ENCODE results near the gene KCNJ8. TPM values are rescaled to one million over a fixed set of nuclear protein-coding genes. Genes with fewer than 3 reads are reported as not detected.

The KCNJ8 gene
- total and polyA plus RNA-seq, 2 of the 8 experiments (the other 6 are each of a cell fraction or from before 2014, with no cell fraction given), result 0.48 to 1.4 TPM

DNA sequence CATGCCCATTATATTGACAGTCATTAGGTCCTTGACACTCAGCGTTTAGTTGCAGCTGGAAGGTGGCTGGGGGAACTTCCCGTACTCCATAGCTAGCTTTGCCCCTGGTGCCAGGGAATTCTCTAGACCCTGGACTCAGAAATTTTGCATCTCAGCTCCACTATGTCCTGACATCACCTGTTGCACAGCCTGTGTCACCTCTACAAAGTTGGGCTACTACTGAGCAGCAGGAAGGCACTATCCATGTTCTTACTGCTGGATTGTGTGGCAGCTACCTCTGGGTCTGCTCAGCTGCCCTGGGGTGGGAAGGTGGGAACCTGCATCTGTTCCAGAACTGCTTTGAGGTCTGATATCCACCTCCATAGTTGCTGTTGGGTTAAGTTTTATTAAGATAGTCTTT lies 11.0 kb downstream of the KCNJ8 start:
- no peaks in the 10 kb centered on the region for H3K36me3 ChIP-seq (ENCODE audit: control insufficient read depth in 2 of 4, insufficient read depth in 4 of 4, low read length in 3 of 4)
- H2BK15ac ChIP-seq (ENCODE audit: low read length), result no peak overlapping the region
- 81% methylated on average over 2 of the region's 2 CpGs; no CpG with 5 or more reads in 1 of the 2 experiments for WGBS, 2 experiments (ENCODE audit: extremely low coverage in 1 of 2, insufficient coverage in 1 of 2, insufficient read length in 1 of 2, insufficient replicate concordance in 2 of 2, low coverage in 1 of 2, low lambda C conversion rate in 2 of 2, missing lambda C conversion rate in 1 of 2)
- no peak overlapping the region for H4K5ac ChIP-seq (ENCODE audit: insufficient read length, low read depth, low read length)
- H3K27me3 ChIP-seq (replicated peaks in 1 of 4; ENCODE audit: control insufficient read depth in 3 of 4, extremely low read depth in 1 of 4, insufficient read depth in 3 of 4, low read length in 3 of 4), result no peaks in the 10 kb centered on the region
- no peak overlapping the region for H2BK20ac ChIP-seq (ENCODE audit: low read length)
- ChIA-PET CTCF (ENCODE audit: partially characterized antibody) (interaction anchor here (0.5 to 1.4 kb wide), 2 partner anchors 10 to 1986 kb away, joined by 3 to 5 read pairs; no protein-coding TSS in a partner anchor), POLR2A (ENCODE audit: partially characterized antibody) (no interaction called here)
- H3K14ac ChIP-seq (ENCODE audit: insufficient read length), result no peak overlapping the region
- H3K9me3 ChIP-seq (ENCODE audit: insufficient read depth in 2 of 2, low read depth in 1 of 2, low read length in 1 of 2), result no peaks in the 10 kb centered on the region; a peak in 1 of 4 replicates
- no peak overlapping the region for H2BK5ac ChIP-seq (ENCODE audit: low read depth, low read length)
- H3K4me3 ChIP-seq (ENCODE audit: extremely low read depth in 1 of 4, insufficient read depth in 2 of 4, low read depth in 3 of 4, low read length in 4 of 4), result no peak overlapping the region
- H4K20me1 ChIP-seq (replicated peaks in 1 of 2; ENCODE audit: control insufficient read depth in 1 of 2, insufficient read depth in 2 of 2, low read length in 2 of 2), result no peaks in the 10 kb centered on the region
- no peak for FAIRE-seq
- H3K79me2 ChIP-seq (ENCODE audit: control insufficient read depth in 1 of 2, insufficient read depth in 2 of 2, low read length in 2 of 2), result no peaks in the 10 kb centered on the region
- H3K27ac ChIP-seq (ENCODE audit: low read depth, low read length), result no peak overlapping the region
- no peak overlapping the region for H3K18ac ChIP-seq (ENCODE audit: extremely low read depth, low read length)
- H2AK5ac ChIP-seq (ENCODE audit: low read depth, low read length), result no peak overlapping the region
- no peaks in the 10 kb centered on the region for H3K4me1 ChIP-seq (replicated peaks in 1 of 4; ENCODE audit: control insufficient read depth in 3 of 4, insufficient read depth in 4 of 4, low read length in 3 of 4)
- no peak overlapping the region for H2BK120ac ChIP-seq (replicated peaks; ENCODE audit: low read depth, low read length)
- no peaks in the 10 kb centered on the region for H3K79me1 ChIP-seq (ENCODE audit: low read depth, low read length)
- no peak overlapping the region for H3K9ac ChIP-seq (replicated peaks in 1 of 4; ENCODE audit: extremely low read depth in 1 of 4, low read depth in 3 of 4, low read length in 3 of 4)
- no peak overlapping the region for H3K4me2 ChIP-seq (ENCODE audit: insufficient read depth in 1 of 2, low read depth in 2 of 2, low read length in 2 of 2)
- no peak overlapping the region for H2AFZ ChIP-seq (ENCODE audit: low read length)
- no peak overlapping the region for H4K8ac ChIP-seq (ENCODE audit: extremely low read depth, insufficient read depth, low read length)
- no peak for DNase-seq (ENCODE audit: low read depth in 1 of 2, low spot score in 2 of 2)
- no peak overlapping the region for H2BK12ac ChIP-seq (ENCODE audit: low read depth, low read length)
- H3K4ac ChIP-seq (replicated peaks; ENCODE audit: insufficient read length, low read depth, low read length), result no peak overlapping the region
- no peak for TF ChIP-seq MAFK (IDR thresholded peaks at IDR 0.05; ENCODE audit: low read depth, low read length)
- no peak for TF ChIP-seq HDAC2 (IDR thresholded peaks at IDR 0.05; ENCODE audit: borderline replicate concordance in 1 of 2, low read depth in 2 of 2, low read length in 2 of 2)
- no peak for TF ChIP-seq CBX8 (IDR thresholded peaks at IDR 0.05; ENCODE audit: borderline replicate concordance, low read depth, low read length)
- TF ChIP-seq EP300 (IDR thresholded peaks at IDR 0.05; ENCODE audit: borderline replicate concordance in 1 of 2, low read depth in 2 of 2, low read length in 2 of 2), result no peak
- TF ChIP-seq, protein P1, sequence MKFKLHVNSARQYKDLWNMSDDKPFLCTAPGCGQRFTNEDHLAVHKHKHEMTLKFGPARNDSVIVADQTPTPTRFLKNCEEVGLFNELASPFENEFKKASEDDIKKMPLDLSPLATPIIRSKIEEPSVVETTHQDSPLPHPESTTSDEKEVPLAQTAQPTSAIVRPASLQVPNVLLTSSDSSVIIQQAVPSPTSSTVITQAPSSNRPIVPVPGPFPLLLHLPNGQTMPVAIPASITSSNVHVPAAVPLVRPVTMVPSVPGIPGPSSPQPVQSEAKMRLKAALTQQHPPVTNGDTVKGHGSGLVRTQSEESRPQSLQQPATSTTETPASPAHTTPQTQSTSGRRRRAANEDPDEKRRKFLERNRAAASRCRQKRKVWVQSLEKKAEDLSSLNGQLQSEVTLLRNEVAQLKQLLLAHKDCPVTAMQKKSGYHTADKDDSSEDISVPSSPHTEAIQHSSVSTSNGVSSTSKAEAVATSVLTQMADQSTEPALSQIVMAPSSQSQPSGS (IDR thresholded peaks at IDR 0.05; ENCODE audit: low read length), result no peak
- no peak for TF ChIP-seq GABPA (IDR thresholded peaks at IDR 0.05; ENCODE audit: borderline replicate concordance, insufficient read depth, low read length)
- TF ChIP-seq, protein P2, sequence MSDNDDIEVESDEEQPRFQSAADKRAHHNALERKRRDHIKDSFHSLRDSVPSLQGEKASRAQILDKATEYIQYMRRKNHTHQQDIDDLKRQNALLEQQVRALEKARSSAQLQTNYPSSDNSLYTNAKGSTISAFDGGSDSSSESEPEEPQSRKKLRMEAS (IDR thresholded peaks at IDR 0.05), result no peak
- no peak for TF ChIP-seq CHD2 (IDR thresholded peaks at IDR 0.05; ENCODE audit: low read length)
- no peak for TF ChIP-seq SP4 (IDR thresholded peaks at IDR 0.05; ENCODE audit: low read length)
- TF ChIP-seq GTF2F1 (IDR thresholded peaks at IDR 0.05; ENCODE audit: borderline replicate concordance, low read depth, low read length), result no peak
- no peaks in the 10 kb centered on the region for H3K23me2 ChIP-seq (ENCODE audit: low read depth, low read length)
- H4K91ac ChIP-seq (replicated peaks; ENCODE audit: insufficient read length, low read length), result no peak overlapping the region
- no peak overlapping the region for H3K56ac ChIP-seq (replicated peaks; ENCODE audit: insufficient read length, low read depth, low read length)
- H3K23ac ChIP-seq (ENCODE audit: insufficient read length), result no peak overlapping the region
